Activated CD4-positive, CD25-positive, alpha-beta regulatory T cell (primary cell): ENCODE results near the gene FAM229A.
"Not testable (repeated sequence)": the region's sequence is repeated elsewhere in the genome, so short reads cannot be mapped to it uniquely, and the experiment has no call there.

Experiments used
- DNase-seq, 4 experiments: peaks; one replicate each; lab custom pipeline; 2025; lab: John Stamatoyannopoulos, UW

Gene FAM229A, protein sequence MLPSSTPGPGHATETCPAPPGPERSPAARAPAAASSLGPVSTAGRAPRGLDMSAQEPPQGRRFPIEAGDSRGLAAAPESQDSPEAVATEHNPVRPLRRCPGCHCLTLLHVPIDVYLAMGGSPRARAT

DNA sequence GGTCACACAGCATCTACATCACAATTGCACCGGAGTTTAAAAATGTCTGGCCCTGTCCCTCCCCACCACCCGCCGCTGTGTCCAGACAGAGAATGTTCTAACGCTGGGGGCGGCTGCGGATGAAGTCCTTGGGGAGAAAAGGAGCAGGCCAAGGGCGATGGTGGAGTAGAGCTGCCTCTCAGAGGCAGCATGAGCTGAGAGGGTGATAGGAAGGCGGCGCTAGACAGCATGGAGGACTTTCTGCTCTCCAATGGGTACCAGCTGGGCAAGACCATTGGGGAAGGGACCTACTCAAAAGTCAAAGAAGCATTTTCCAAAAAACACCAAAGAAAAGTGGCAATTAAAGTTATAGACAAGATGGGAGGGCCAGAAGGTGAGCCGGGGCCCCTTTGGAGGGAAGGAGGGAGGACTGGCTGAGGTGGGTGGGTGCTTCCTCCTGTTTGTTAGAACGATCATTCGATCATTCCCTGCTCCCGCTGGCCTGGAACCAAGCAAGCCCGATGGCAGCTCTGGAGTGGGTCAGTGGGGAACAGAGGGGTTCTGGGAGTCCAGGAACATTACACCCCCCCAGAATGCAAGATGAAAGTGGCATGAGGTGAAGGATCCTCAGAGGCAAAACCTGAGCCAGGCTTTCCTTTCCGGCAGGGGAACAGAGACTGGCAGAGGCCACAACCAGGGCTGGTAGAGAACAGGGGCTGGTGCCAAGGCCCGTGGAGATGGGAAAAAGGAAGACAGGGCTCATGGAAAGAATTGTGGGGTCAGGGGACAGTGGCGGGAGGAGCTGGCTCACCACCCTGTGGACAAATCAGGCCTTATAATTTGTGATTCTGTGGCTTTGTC, at the start of gene FAM229A, which contains the start of gene TSSK3:
Gene FAM229A, minus strand, starts transcription at position 12 of the 840 bp plus-strand sequence. CDS start 394 bp downstream, outside the sequence.
Gene TSSK3, plus strand, starts transcription at position 66 of the 840 bp plus-strand sequence. Its CDS starts 163 bp downstream, at position 229.
- DNase-seq: no peak

DNA sequence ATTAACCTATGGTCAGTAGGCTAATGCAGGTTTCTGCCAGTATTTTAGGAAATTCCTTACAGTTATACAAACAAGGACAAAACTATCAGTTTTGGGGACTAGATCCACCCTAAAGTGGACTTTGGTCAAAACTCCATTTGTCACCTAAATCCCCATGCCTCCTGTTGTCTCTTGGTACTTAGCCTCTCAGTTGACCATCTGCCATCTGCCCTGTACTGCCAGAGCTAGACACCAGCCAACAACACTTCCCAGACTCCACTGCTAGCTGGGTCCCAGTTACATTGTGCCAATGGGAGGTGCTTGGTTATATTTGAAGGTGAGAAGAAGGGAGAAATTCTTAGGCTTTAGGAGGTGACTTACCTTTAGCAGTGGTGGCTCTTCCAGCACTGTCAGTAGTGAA, 49.0 kb upstream of the FAM229A start:
- no peak for DNase-seq

DNA sequence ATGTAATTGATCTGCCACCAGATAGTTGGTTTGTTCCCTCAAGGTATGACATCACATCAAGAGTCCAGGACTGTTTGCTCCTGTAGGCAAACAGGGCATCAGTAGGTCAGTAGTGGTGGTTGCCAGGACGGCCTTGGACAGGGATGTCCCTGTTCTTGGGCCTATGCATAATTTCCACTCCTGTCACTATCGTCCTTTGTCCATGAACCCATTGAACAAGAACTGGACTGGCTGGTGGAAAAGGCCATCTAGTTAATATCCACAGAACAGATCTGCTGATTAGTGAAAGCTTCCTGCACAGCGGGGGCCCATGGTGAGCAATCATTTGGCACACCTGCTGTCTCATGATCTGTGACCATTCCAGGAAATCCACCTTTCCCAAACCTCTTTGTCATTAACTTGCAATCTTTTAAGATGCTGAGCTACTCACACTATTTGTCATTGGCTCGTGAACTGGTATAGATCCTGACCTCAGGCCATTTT, 44.4 kb upstream of the FAM229A start:
- DNase-seq: no peak

DNA sequence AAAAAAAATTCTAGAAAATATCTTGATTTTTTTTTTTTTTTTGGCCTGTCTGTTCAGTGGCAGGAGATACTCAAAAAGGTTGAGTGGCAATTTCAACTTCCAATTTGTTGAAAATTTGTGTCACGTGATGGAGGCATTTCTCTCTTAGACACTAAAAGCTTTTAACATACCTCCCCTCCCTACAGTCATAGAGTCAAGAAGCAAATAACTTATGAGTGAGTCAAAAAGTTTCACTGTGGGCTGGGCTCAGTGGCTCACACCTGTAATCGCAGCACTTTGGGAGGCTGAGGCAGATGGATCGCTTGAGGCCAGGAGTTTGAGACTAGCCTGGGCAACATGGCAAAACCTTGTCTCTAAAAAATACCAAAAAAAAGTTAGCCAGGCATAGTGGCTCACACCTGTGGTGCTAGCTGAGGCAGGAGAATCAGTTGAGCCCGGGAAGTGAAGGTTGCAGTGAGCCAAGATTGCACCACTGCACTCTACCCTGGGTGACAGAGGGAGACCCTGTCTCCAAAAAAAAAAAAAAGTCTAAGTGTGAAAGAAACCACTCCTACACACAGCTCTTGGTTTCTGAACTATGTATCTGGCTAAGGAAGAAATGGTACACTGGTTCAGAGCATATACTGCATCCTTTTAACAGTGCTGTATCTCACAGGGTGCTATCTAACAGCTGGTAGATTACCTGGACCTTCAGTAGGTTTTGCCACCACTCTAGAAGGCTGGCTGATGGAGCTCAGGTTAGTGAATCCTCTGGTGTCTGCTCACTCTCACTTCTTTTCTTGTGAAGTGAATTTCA, 43.6 kb upstream of the FAM229A start:
- no peak for DNase-seq

DNA sequence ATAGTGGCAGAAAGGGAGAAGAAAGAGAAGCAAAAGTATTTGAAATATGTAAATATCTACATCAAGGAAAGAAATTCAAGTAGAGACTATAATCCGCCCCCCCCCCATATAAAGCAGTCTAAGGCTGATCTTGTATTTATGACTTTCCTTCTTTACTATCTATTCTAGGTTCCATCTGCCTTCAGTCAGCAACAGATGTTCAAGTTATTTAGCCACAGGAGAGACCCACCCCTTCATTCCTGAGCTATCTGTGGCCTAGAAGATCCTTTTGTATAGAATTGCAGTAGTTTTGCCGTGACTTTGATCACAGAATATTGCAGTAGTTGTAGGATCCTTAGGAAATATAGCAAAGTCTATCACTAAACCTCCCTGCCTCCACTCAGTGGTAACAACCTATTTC, 42.7 kb upstream of the FAM229A start:
- no peak for DNase-seq

DNA sequence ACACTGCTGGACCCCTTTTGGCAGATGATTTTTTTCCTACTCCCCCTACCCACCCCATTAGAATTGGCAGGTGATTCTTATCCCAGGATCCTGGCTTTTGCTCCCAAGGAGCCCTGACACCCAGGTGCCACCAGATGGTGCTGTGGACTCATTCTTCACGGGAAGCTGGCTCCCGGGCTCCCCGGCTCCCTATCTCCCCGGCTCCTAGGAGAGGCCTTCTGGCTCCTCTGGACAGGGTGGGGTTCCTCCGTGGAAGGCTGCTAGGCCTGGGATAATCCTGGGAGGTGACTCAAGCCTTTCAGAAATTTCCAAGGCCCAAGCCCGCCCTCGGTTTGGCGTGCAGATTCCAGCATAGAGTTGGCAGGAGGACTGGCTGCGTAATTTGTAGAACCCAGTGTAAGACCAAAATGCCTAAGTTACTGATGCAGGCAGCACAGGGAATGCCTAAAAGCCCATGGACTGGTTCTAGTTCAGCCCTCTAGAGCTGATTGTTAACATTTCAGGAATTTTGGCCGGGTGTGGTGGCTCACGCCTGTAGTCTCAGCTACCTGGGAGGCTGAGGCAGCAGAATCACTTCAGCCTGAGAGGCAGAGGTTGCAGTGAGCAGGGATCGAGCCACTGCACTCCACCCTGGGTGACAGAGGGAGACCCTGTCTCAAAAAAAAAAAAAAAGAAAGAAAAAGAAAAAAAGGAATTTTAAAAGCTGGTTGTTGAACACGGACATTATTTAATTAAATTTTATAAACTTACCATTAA, 38.8 kb upstream of the FAM229A start:
- DNase-seq: peak; percentile 18 to 52 (median 20)

DNA sequence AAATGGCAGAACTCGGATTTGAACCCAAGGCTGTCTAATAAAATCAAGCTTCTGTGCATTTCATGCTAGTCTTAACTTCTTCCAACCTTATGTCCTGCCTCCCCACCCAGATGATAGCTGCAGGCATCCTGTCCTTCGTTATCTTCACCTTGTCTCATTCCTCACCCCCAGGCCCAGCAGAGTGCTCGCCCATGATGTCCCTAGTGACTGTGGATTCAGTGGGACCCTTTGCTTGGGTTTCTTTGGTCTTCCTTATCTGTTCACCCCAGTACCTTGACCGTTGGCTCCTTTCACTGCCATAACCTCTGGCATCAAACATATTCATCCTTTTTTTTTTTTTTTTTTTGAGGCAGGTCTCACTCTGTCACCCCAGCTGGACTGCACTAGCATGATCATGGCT, 37.6 kb upstream of the FAM229A start:
- no peak for DNase-seq

DNA sequence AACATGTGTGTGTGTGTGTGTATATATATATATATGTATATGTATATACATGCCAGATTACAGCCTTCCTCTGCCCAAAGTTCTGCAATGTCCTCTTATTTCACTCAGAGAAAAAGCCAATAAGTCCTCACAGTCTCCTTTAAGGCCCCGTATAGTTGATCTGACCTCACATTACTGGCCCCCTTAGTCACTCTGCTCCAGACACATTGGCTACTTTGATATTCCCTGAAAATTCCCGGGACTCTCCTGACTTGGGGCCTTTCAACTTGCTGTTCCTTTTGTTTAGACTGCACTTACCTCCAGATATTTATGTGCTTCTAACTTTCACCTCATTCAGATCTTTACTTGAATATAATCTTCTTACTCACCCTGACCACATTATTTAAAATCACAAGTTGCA, 36.1 kb upstream of the FAM229A start:
- DNase-seq: no peak

DNA sequence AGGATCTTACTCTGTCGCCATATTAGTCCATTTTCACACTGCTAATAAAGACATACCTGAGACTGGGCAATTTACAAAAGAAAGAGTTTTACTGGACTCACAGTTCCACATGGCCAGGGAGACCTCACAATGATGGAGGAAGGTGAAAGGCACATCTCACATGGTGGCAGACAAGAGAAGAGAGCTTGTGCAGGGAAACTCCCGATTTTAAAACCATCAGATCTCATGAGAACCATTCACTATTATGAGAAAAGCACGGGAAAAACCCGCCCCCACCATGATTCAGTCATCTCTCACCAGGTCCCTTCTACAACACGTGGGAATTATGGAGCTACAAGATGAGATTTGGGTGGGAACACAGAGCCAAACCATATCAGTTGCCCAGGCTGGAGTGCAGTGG, 34.2 kb upstream of the FAM229A start:
- DNase-seq: not testable (repeated sequence)

DNA sequence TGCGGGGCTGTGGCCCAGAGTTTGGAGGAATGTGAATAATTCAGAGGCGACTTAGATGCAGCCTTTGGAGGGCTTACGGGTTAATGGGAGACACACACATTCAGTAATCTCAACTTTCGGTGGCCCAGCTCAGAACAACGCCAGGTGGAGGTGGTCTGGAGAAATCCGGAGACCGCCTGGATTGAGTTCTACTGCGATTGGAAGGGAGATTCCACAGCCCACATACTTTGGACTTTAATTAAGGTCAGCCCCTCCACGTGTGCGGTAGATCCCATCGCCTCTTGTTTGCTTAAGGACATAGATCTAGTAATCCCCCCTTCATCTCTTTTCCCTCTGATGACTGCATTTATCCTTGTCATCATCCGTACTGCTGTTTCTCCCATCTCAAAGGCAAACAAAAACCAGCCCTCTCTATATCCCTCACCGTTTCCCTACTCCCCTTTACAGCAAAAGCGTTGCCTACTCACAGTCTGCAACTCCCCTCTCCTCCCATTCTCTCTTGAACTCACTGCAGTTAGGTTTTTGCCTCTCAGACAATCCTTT, 32.7 kb upstream of the FAM229A start:
- no peak for DNase-seq

DNA sequence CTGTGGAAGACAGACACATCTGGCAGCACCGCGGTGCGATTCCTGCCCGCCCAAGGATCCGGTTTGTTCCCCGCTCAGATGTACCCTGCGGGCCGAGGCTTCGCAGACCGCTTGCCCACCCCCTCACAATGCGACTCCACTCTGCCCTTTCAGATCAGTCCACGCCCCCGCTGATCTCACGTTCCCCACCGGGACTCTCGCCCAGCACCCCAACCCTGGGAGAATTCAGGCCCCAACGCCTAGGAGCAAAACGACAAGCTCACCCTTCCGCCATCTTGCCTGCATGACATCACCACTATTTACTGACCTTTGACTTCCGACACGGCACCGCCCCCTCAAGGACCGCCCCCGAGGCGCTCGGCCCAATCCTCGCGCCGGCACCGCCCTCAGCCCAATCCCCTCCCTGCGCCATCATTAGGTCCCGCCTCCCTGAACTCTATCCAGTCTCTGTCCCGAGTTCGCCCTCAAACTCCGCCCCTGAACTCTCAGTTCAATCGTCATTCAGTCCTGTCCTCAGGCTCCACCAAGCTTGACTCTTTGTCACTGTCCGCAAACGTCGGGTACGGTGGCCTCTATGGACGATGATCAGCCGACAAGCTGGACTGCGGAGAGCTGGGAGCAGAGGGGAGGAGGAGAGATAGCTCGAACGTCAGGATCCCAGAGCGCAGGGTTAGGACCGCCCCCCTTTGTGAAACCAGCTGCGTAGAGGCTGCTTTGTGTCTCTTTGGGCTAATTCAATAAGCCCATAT, 32.0 kb upstream of the FAM229A start, which contains the start of gene BSDC1:
Gene BSDC1, minus strand, starts transcription at position 301 of the 749 bp plus-strand sequence. Its CDS starts 27 bp downstream, at position 274.
- DNase-seq: peak; percentile 93 to 97 (median 95)

DNA sequence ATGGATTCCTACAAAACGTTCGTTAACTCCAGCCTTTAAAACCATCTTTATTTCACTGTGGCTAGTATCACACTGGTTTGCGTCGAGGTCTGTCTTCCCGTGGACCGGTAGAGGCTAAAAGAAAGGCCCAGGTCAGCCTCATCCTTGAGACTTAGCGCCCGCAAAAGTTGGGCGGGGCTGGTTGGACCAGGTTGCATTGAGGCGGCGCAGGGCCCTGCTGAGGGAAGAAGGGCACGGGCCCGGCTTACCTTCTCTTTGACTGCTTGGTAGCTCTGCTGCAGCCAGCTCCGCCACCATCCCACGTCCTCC, 31.5 kb upstream of the FAM229A start:
- DNase-seq: peak in 2 of 4 experiments; percentile 18 to 37

DNA sequence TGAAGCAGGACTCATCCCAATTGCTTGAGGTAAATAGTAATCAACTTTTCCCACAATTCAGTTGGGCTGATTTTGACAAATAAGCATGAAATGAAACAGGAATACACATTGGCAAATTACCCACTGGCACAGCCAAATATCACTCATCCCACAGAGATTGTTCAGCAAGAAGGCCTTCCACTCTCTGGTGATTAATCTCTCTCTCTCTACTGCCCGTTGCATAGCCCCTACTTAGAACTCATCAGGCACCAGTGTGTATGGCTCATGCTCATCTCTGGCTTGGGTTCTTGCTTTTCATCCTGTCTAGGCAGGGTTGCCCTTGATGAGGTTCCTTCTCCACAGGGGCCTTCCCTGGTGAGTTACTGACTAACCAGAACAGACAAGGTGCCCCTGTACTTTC, 30.9 kb upstream of the FAM229A start:
- no peak for DNase-seq

DNA sequence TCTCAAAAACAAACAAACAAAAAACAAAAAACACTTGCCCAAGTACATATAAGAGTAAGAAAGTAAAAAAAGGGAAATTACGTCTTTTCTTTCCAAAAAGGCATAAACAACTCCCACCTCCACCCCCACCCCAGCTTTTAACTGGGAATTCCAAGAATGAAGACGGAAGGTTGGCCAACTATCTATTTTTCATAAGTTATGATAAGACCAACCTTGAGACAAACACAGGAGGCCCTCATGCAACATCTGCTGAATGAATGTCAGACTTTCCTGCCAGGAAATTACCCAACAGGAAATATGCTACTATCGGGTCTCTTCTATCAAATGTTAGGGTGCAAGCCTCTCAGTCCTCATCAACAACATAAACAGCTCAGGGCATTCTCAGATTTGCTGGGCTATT, 30.0 kb upstream of the FAM229A start:
- DNase-seq: no peak

DNA sequence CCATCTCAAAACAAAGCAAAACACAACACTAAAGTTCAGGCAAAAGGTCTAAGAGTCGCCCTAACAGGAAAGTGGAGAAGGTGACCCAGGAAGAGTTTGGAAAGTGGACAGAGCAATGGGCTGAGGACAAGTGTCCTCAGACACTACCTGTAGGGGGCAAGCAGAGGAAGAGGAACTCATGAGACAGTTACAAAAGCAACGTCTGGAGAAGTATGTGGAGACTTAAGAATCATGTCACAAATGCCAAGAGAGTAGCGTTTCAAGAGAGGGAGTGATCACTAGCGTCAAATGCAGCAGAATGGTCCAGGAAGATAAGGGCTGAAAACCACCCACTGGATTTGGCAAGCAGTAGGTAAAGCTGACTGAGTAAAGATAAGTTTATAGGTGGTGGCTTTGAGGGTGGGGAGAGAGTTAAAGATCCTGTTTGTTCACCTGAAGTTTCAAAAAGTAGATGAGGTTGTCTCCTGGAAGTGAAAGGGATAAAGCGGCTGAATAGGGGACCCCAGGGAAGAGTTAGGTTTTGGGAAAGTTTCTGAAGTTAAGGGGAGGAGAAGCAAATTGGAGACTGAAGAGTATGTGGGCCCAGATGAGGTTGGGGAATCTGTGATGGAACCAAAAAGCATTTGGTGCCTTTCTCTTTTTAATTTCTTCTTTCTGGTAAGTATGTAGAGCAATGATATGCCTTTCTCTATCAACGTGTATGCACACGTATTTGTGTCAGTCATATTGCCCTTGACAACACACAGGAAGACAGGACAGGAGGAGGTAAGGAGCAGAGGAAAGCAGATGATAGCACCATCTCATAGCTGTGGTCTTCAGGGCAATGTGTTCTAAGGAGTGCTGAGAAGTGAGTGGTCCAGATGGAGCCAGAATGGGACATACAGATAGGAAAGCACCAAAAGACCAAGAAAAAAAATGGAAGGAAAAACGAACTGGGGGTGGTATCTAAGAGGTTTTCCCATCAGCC, 28.9 kb upstream of the FAM229A start:
- DNase-seq: no peak

DNA sequence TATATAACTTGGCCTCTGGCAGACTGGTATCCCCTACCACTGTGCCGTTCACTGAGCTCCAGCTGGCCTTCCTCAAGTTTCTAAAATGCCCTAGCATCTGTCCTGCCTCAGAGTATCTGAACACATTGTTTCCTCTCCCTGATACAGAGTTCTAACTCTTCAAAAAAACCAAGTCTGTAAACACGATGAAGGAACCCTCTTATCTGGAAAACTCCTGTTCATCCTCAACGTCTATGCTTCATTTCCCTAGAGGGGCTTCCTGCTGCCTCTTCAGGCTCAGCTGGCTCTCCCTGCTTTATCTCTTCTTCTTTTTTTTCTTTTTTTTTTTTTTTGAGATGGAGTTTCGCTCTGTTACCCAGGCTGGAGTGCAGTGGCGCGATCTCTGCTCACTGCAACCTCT, 26.4 kb upstream of the FAM229A start:
- DNase-seq: no peak

DNA sequence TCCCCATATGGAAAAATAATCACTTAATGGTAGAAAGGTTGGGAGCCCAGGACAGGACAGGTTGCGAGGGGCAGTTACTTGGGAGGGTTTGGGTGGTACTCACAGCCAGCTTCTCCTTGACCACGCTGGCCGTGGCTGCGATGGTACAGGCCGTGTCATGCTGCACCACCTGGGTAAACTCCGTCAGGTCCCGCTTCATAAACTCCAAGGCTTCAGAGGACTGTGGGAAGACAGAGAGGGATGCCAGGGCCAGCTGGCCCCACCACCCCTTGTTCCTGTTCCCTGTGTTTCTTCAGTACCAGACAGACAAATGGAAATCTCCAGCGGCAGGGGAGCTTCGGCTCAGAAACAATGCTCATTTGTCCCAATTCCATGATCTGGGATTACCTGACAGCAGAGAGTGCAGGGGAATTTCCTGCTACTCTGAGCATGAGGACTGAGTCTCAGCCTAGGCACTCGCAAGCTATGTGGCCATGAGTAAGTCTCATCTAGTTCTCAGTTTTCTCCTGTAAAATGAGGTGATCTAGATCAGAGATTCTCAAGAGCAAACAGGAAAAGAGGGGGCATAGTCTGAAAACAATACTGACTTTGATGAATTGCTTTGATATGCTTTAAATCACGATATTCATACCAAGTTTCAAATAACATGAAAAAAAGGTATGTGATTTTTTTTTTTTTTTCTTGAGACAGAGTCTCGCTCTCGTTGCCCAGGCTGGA, 24.5 kb upstream of the FAM229A start:
- no peak for DNase-seq

DNA sequence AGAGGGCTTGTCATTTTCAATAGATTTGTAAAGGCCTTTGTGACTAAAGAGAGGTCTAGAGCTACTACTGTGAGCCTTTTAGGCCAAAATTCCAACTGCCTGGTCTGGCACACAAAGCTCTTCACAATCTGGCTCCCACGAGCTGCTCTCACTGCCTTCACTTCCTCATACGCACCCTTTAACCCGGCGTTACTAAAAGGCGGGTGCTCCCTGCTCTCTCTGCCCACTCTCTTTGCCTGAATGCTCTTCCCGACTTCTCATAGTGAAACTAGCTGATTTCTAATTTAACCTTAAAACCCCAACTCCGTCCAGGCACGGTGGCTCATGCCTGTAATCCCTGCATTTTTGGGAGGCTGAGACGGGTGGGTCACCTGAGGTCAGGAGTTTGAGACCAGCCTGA, 17.8 kb upstream of the FAM229A start:
- no peak for DNase-seq
